GM12801 (cell line): ENCODE data around the gene KCNT1.

Experiments
- CTCF ChIP-seq: IDR thresholded peaks from one replicate; pipeline ENCODE4 v1.5.1; 2011; ENCODE audit warnings: control low read depth; ENCODE audit not compliant: insufficient read length; ENCODE audit errors: extremely low read depth

Gene KCNT1

DNA sequence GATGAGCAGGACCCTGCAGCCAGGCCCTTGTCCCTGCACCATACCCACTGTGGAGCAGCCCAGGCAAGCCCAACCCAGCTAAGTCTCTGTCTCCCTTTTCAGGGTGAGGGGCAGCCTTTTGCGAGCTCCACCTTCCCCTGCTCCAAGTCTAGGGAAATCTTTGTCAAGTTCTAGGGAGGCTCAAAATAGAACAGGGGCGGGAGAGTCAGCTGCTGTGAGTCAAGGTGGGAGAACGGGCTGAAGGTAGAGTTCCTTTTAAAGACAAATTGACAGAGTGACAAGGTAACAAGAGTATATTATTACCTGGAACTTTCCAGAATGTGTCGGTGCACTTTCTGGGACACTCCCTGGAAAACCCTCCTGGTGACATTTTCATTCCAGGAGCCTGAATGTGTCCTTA, 64.7 kb downstream of the KCNT1 start:
- no peak for TF ChIP-seq CTCF

GRCh38 chr9:135768516-135769218, 66.7 kb downstream of the KCNT1 start:
- TF ChIP-seq CTCF = no peak

DNA sequence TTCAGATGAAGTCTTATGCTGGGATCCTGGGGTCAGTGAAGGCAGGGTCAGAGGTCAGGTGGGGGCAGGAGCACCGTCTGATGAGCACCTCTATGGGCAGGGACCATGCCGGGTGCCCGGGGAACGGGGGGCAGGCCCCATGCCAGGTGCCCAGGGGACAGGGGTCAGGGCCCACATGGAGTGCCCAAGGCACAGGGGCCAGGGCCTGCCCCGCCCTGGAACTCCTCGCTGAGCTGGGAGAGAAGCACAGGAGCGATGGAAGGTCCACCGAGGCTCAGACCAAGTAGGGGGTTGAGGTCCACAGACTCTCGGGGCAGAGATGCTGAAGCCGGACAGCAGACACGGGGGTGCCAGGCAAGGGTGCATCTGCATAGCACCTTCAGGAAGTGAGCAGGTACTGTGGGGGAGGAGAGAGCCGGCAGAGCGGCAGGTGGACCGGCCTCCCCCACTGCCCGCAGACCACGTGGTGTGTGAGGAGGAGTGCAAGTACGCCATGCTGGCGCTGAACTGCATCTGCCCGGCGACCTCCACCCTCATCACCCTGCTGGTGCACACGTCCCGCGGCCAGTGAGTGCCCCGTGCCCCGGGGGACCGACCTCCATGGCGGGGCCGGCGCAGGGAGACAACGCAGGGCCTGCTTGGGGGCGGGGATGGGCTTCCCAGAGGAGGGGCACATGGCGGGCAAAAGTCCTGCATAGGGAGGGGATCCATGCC, 67.7 kb downstream of the KCNT1 start:
- no peak for TF ChIP-seq CTCF

DNA sequence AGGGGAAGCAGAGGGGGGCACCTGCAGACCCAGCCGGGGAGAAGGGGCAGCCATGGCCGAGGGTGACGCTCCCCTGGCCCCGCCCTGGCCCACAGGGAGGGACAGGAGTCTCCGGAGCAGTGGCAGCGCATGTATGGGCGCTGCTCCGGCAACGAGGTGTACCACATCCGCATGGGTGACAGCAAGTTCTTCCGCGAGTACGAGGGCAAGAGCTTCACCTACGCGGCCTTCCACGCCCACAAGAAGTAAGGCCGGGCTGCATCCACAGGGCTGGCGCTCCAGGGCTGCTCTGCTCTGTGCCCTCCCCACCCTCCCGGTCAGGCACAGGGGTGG, 68.2 kb downstream of the KCNT1 start:
- no peak for TF ChIP-seq CTCF

DNA sequence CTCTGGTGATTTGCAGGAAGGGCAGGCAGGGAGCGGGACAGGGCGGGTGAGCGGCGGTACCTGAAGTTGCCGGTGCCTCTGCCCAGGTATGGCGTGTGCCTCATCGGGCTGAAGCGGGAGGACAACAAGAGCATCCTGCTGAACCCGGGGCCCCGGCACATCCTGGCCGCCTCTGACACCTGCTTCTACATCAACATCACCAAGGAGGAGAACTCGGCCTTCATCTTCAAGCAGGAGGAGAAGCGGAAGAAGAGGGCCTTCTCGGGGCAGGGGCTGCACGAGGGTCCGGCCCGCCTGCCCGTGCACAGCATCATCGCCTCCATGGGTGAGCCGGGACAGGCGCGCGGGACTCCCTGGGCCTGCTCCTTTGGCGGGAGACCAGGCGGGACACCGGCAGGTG, 68.8 kb downstream of the KCNT1 start:
- no peak for TF ChIP-seq CTCF

DNA sequence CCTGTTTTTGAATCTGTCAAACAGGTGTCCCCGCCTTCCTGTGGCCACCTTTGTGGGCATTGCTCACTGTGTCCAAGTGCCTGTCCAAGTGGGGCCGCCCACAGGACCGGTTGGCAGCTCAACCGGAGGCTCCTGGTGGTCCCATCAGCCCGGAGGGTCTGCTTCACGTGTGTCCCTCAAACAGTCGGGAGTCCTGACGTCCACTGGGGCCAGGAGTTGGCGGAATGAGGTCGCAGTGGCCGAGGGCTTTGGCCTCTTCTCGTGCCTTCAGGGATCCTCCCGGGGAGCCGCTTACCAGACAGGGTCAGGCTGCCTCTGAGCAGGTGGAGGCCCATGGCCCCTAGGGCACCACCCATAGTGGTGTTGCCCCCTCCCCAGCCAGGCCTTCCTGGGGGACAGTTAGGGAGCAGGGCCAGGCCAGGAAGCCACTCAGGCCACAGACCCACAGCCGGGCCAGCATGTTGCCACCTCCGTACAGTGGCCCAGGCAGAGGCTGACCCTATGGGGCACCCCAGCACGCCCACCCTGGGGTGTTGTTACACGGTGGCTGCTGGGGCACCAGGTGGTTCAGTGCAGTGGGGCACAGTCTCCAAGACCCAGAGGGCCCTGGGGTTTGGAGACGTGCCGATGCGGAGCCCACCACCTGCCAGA, 69.5 kb downstream of the KCNT1 start:
- no peak for TF ChIP-seq CTCF

GRCh38 chr9:135772056-135772646, 70.2 kb downstream of the KCNT1 start:
- TF ChIP-seq CTCF = no peak
